Measurements from ENCODE around the gene ABHD16B.

ABHD16B gene

GRCh38 chr20:63854069-63854765 is 7.1 kb upstream of the ABHD16B start:
- peak overlapping the region; percentile 45; the same call in 1 of the 2 replicates for H3K9ac ChIP-seq (ENCODE audit: low read length)
- TF ChIP-seq EZH2phosphoT487 (IDR thresholded peaks at IDR 0.05; ENCODE audit: low read depth): no peak
- TF ChIP-seq, protein P1, sequence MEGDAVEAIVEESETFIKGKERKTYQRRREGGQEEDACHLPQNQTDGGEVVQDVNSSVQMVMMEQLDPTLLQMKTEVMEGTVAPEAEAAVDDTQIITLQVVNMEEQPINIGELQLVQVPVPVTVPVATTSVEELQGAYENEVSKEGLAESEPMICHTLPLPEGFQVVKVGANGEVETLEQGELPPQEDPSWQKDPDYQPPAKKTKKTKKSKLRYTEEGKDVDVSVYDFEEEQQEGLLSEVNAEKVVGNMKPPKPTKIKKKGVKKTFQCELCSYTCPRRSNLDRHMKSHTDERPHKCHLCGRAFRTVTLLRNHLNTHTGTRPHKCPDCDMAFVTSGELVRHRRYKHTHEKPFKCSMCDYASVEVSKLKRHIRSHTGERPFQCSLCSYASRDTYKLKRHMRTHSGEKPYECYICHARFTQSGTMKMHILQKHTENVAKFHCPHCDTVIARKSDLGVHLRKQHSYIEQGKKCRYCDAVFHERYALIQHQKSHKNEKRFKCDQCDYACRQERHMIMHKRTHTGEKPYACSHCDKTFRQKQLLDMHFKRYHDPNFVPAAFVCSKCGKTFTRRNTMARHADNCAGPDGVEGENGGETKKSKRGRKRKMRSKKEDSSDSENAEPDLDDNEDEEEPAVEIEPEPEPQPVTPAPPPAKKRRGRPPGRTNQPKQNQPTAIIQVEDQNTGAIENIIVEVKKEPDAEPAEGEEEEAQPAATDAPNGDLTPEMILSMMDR (IDR thresholded peaks at IDR 0.05; ENCODE audit: low read depth, low read length): no peak
- H3K4me3 ChIP-seq (ENCODE audit: low read length): peak overlapping the region; percentile 11; the same call in 1 of the 2 replicates

DNA sequence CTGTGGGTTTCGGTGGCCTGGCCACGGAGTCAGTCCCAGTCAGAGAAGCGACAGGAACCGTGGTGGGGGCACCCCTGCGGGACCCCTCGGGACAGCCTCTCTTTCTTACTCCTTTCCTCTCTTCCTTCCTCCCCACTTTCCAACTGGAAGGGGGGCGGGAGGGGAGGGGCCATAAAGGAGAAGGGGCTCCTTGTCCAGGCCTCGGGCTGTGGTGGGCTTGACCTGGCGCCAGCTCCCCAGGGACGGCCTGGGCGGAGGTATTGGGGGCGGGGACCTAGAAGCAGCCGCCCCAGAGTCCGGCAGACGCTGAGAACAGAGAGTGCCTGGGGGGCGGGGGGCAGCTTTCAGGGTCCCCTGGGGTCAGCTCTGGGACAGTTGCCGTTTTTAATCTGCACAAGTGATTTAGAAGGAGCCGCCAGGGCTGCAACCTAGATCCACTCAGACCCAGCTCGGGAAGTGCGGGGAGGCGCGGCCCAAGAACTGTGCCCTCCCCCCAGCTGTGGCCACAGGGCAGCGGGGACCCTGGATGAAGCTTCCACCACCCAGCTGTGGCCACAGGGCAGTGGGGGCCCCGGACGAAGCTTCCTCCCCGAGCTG is 6.4 kb upstream of the ABHD16B start:
- peak overlapping the region; percentile 45; the same call in 1 of the 2 replicates for H3K9ac ChIP-seq (ENCODE audit: low read length)
- H3K36me3 ChIP-seq (replicated peaks; ENCODE audit: low read depth, low read length): no peaks in the 10 kb centered on the region
- no peak overlapping the region for H3K4me3 ChIP-seq (ENCODE audit: low read length)
- H2AFZ ChIP-seq (ENCODE audit: low read depth, low read length): no peak overlapping the region
- no peaks in the 10 kb centered on the region for H3K9me3 ChIP-seq (ENCODE audit: insufficient read depth, low read length)
- H3K27me3 ChIP-seq (ENCODE audit: low read depth, low read length): peaks cover 12% of the 10 kb centered on the region
- H3K27ac ChIP-seq (ENCODE audit: low read length): no peak overlapping the region
- no peaks in the 10 kb centered on the region for H4K20me1 ChIP-seq (ENCODE audit: insufficient read depth, low read length)
- TF ChIP-seq EZH2phosphoT487 (IDR thresholded peaks at IDR 0.05; ENCODE audit: low read depth): no peak
- TF ChIP-seq, protein P1 (IDR thresholded peaks at IDR 0.05; ENCODE audit: low read depth, low read length): no peak
- H3K4me2 ChIP-seq (ENCODE audit: low read length): peak overlapping the region; percentile 50; the same call in 1 of the 2 replicates
- no peaks in the 10 kb centered on the region for H3K79me2 ChIP-seq (ENCODE audit: low read length)
- peaks cover 32% of the 10 kb centered on the region for H3K4me1 ChIP-seq (ENCODE audit: low read length)

More at GRCh38 chr20:63854069-63854765, 7.1 kb upstream of the ABHD16B start:
- Histone ChIP-seq H3K9me3 (ENCODE audit: insufficient read depth, low read length) (no peaks in the 10 kb centered on the region), H3K4me2 (ENCODE audit: low read length) (peak overlapping the region; percentile 50), H3K27me3 (ENCODE audit: low read depth, low read length) (peaks cover 12% of the 10 kb centered on the region), H3K4me1 (ENCODE audit: low read length) (peaks cover 32% of the 10 kb centered on the region), H3K79me2 (ENCODE audit: low read length) (no peaks in the 10 kb centered on the region), H3K36me3 (replicated peaks; ENCODE audit: low read depth, low read length) (no peaks in the 10 kb centered on the region), H4K20me1 (ENCODE audit: insufficient read depth, low read length) (no peaks in the 10 kb centered on the region), H2AFZ (ENCODE audit: low read depth, low read length) (peak overlapping the region; percentile 23; the same call in 1 of the 2 replicates), H3K27ac (ENCODE audit: low read length) (peak overlapping the region; percentile 21; the same call in 1 of the 2 replicates)

DNA sequence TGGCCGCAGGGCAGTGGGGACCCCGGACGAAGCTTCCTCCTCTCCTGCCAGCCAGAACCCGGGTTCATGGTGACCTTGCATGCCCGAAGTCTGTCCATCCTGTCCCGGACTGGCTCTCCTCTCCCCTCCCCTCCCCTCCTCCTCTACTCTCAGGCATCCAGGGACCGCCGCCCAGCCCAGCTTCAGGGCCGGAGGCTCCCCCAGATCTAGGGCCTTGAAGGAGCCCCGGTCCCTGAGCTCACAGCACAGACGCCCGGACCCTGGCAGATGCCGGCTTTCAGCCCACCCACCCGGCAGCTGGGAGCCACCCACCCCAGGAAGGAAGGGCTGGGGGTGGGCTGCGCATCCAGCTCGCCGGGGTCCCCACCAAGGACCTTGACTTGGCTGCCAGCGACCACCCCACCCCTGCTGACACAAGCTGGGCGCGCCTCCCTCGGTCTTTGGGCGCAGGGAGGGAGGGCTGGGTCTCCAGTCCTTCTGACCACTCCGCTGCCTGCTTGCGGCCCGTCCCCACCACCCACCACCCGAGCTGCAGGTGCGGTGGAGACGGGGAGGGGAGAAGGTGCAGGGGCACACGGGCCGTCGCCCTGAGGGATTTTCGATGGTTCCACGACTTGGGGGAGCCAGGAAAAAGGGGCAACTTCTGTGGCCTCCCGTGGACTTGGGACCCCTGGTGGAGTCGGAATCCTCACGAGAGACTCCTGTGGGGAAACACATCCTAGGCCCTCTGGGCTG is 5.8 kb upstream of the ABHD16B start:
- no peaks in the 10 kb centered on the region for H3K9me3 ChIP-seq (ENCODE audit: insufficient read depth, low read length)
- H2AFZ ChIP-seq (ENCODE audit: low read depth, low read length): no peak overlapping the region
- peaks cover 12% of the 10 kb centered on the region for H3K27me3 ChIP-seq (ENCODE audit: low read depth, low read length)
- H3K4me1 ChIP-seq (ENCODE audit: low read length): peaks cover 30% of the 10 kb centered on the region
- no peak overlapping the region for H3K9ac ChIP-seq (ENCODE audit: low read length)
- no peak overlapping the region for H3K27ac ChIP-seq (ENCODE audit: low read length)
- no peak overlapping the region for H3K4me3 ChIP-seq (ENCODE audit: low read length)
- TF ChIP-seq, protein P1 (IDR thresholded peaks at IDR 0.05; ENCODE audit: low read depth, low read length): no peak
- no peak for TF ChIP-seq EZH2phosphoT487 (IDR thresholded peaks at IDR 0.05; ENCODE audit: low read depth)
- H3K36me3 ChIP-seq (replicated peaks; ENCODE audit: low read depth, low read length): no peaks in the 10 kb centered on the region
- H3K4me2 ChIP-seq (ENCODE audit: low read length): no peak overlapping the region
- no peaks in the 10 kb centered on the region for H4K20me1 ChIP-seq (ENCODE audit: insufficient read depth, low read length)
- H3K79me2 ChIP-seq (ENCODE audit: low read length): no peaks in the 10 kb centered on the region

GRCh38 chr20:63856098-63856511 is 5.2 kb upstream of the ABHD16B start:
- Histone ChIP-seq H3K4me3 (ENCODE audit: low read length) (no peak overlapping the region), H3K9ac (ENCODE audit: low read length) (no peak overlapping the region), H4K20me1 (ENCODE audit: insufficient read depth, low read length) (no peaks in the 10 kb centered on the region), H3K36me3 (replicated peaks; ENCODE audit: low read depth, low read length) (peaks cover 4% of the 10 kb centered on the region), H3K27ac (ENCODE audit: low read length) (no peak overlapping the region), H3K9me3 (ENCODE audit: insufficient read depth, low read length) (no peaks in the 10 kb centered on the region), H3K79me2 (ENCODE audit: low read length) (no peaks in the 10 kb centered on the region), H2AFZ (ENCODE audit: low read depth, low read length) (no peak overlapping the region), H3K4me1 (ENCODE audit: low read length) (peaks cover 24% of the 10 kb centered on the region), H3K4me2 (ENCODE audit: low read length) (no peak overlapping the region), H3K27me3 (ENCODE audit: low read depth, low read length) (peaks cover 12% of the 10 kb centered on the region)
- TF ChIP-seq, protein P1 (IDR thresholded peaks at IDR 0.05; ENCODE audit: low read depth, low read length): no peak
- TF ChIP-seq EZH2phosphoT487 (IDR thresholded peaks at IDR 0.05; ENCODE audit: low read depth): no peak
